H1 (cell line): ENCODE results near the gene ASF1B.

Experiments
- ASH2L ChIP-seq: fragments of 200-600, 300-600 bp; sonication (generic); IDR thresholded peaks from one replicate; pipeline ENCODE4 v1.7.1; 2017; ENCODE audit warnings: low read length
- ATF3 ChIP-seq: IDR thresholded peaks from 2 replicates; pipeline ENCODE4 v1.6.1; 2011; ENCODE audit warnings: low read depth, mild to moderate bottlenecking, low read length; ENCODE audit not compliant: insufficient read depth
- CTCF ChIP-seq, 3 experiments: IDR thresholded peaks; 1 replicate in 2 of 3; 2 replicates in 1 of 3; pipeline versions ENCODE4 v1.5.1 to v1.6.1; 2011; ENCODE audit warnings: low read length in 3 of 3, mild to moderate bottlenecking in 3 of 3, inconsistent platforms in 2 of 3, low read depth in 1 of 3, moderate library complexity in 1 of 3; ENCODE audit not compliant: insufficient read depth in 1 of 3; ENCODE audit errors: control extremely low read depth in 1 of 3
- EZH2 ChIP-seq: fragments of 200-600 bp; sonication (generic); IDR thresholded peaks from 2 replicates; pipeline ENCODE4 v1.7.1; 2012; ENCODE audit warnings: low read depth, mild to moderate bottlenecking, moderate library complexity, low read length, inconsistent platforms; ENCODE audit not compliant: severe bottlenecking
- FOSL1 ChIP-seq: IDR thresholded peaks from 2 replicates; pipeline ENCODE4 v1.6.1; 2011; ENCODE audit warnings: mild to moderate bottlenecking, low read depth, low read length, moderate library complexity; ENCODE audit not compliant: insufficient read depth
- GABPA ChIP-seq: IDR thresholded peaks from 2 replicates; pipeline ENCODE4 v1.6.1; 2011; ENCODE audit warnings: mild to moderate bottlenecking, low read length, moderate library complexity, borderline replicate concordance; ENCODE audit not compliant: insufficient read depth
- GTF2F1 ChIP-seq: IDR thresholded peaks from 2 replicates; pipeline ENCODE4 v1.6.1; 2012; ENCODE audit warnings: low read depth, low read length, improper control_type of control experiment, borderline replicate concordance
- POLR2A ChIP-seq, 2 experiments: IDR thresholded peaks; 1 replicate in 1 of 2; 2 replicates in 1 of 2; pipeline ENCODE4 v1.6.1; 2011; ENCODE audit warnings: low read depth in 2 of 2, low read length in 2 of 2, mild to moderate bottlenecking in 2 of 2; ENCODE audit errors: control extremely low read depth in 1 of 2
- POLR2AphosphoS5 ChIP-seq: IDR thresholded peaks from 2 replicates; pipeline ENCODE4 v1.6.1; 2011; ENCODE audit warnings: low read depth, low read length
- RAD21 ChIP-seq, 2 experiments: IDR thresholded peaks in 1 of 2; conservative IDR thresholded peaks in 1 of 2; 2 replicates each; pipeline ENCODE4 v1.6.1; 2011; ENCODE audit warnings: low read depth in 2 of 2, low read length in 2 of 2, improper control_type of control experiment in 1 of 2, inconsistent platforms in 1 of 2, mild to moderate bottlenecking in 1 of 2, moderate library complexity in 1 of 2
- SIN3A ChIP-seq, 2 experiments: IDR thresholded peaks in 1 of 2; conservative IDR thresholded peaks in 1 of 2; 2 replicates each; pipeline ENCODE4 v1.6.1; 2011 to 2012; ENCODE audit warnings: low read length in 2 of 2, improper control_type of control experiment in 1 of 2, low read depth in 1 of 2, mild to moderate bottlenecking in 1 of 2
- YY1 ChIP-seq: IDR thresholded peaks from 2 replicates; pipeline ENCODE4 v1.6.1; 2011; ENCODE audit warnings: low read depth, mild to moderate bottlenecking, low read length

GRCh38 chr19:14082675-14082960 lies 53.8 kb downstream of the ASF1B start:
- TF ChIP-seq POLR2A (IDR thresholded peaks at IDR 0.05; ENCODE audit: control extremely low read depth in 1 of 2, low read depth in 2 of 2, low read length in 2 of 2) (no peak), CTCF (IDR thresholded peaks at IDR 0.05; ENCODE audit: control extremely low read depth in 1 of 3, insufficient read depth in 1 of 3, low read depth in 1 of 3, low read length in 3 of 3) (no peak), ASH2L (no peak), EZH2 (no peak), POLR2AphosphoS5 (no peak), YY1 (no peak), GABPA (no peak), SIN3A (conservative IDR thresholded peaks at IDR 0.05 in 1 of 2, IDR thresholded peaks at IDR 0.05 in 1 of 2; ENCODE audit: low read depth in 1 of 2, low read length in 2 of 2) (no peak), ATF3 (no peak), FOSL1 (no peak), GTF2F1 (no peak), RAD21 (IDR thresholded peaks at IDR 0.05 in 1 of 2, conservative IDR thresholded peaks at IDR 0.05 in 1 of 2; ENCODE audit: low read depth in 2 of 2, low read length in 2 of 2) (no peak)
